NB4 (cell line): Measurements from ENCODE around the gene KANSL3.

Experiments
- CTCF ChIP-seq: IDR thresholded peaks from one replicate; pipeline ENCODE4 v1.5.1; 2012; ENCODE audit warnings: low read depth, low read length
- MAX ChIP-seq: IDR thresholded peaks from 2 replicates; pipeline ENCODE4 v1.6.1; 2011; ENCODE audit warnings: low read depth, low read length
- MYC ChIP-seq: IDR thresholded peaks from 2 replicates; pipeline ENCODE4 v1.6.1; 2011; ENCODE audit warnings: low read depth, low read length
- POLR2A ChIP-seq: IDR thresholded peaks from 2 replicates; pipeline ENCODE4 v1.6.1; 2011; ENCODE audit warnings: mild to moderate bottlenecking; ENCODE audit not compliant: insufficient read length; ENCODE audit errors: extremely low read depth

GRCh38 chr2:96594282-96594681 lies 43.8 kb downstream of the KANSL3 start:
- no peak for TF ChIP-seq CTCF
- TF ChIP-seq POLR2A: no peak
- TF ChIP-seq MAX: no peak
- no peak for TF ChIP-seq MYC
